Measurements from ENCODE around the gene RBM44. TPM values are rescaled to one million over a fixed set of nuclear protein-coding genes. Genes with fewer than 3 reads are reported as not detected.

RBM44 gene
- total and polyA plus RNA-seq, 7 experiments from 2014 or later, result 0.06 to 3.1 (median 0.84) TPM; not detected in 1

- H3K9me3 ChIP-seq (ENCODE audit: control insufficient read depth in 2 of 3, low read length in 3 of 3), result no peaks in the 10 kb centered on the region
- H3K27ac ChIP-seq (ENCODE audit: low read depth, low read length), result no peak overlapping the region
- CTCF ChIA-PET, result no interaction called here
- Mint-ChIP-seq H3K9me3 (no peaks in the 10 kb centered on the region), H3K27ac (no peak overlapping the region), H3K27me3 (peaks cover 0 to 11% (median 9%) of the 10 kb centered on the region in 5 donors), H3K4me1 (peaks cover 0 to 12% (median 8%) of the 10 kb centered on the region in 7 donors), H3K36me3 (peaks cover 0 to 1% (median 0%) of the 10 kb centered on the region in 5 donors), H3K4me3 (peak overlapping the region in 1 of 10 donors; percentile 26)
- no peak for DNase-seq
- intact Hi-C loops (cut with micrococcal nuclease), result no loop called here
- POLR2A ChIA-PET, result no interaction called here
- no peak overlapping the region for H3K4me3 ChIP-seq (ENCODE audit: low read length)
- H3K36me3 ChIP-seq (ENCODE audit: control insufficient read depth in 2 of 3, insufficient read depth in 3 of 3, low read length in 3 of 3), result no peaks in the 10 kb centered on the region
- ATAC-seq, result no peak
- no peaks in the 10 kb centered on the region for H3K27me3 ChIP-seq (ENCODE audit: control insufficient read depth in 2 of 2, insufficient read depth in 2 of 2, low read length in 2 of 2)
- peaks cover 0 to 4% of the 10 kb centered on the region in 2 donors for H3K4me1 ChIP-seq (ENCODE audit: control insufficient read depth in 2 of 2, insufficient read depth in 2 of 2, low read length in 2 of 2)
Measured at GRCh38 chr2:237875256-237876060, 76.9 kb downstream of the RBM44 start.

GRCh38 chr2:237876061-237876526, 77.5 kb downstream of the RBM44 start:
- no peak overlapping the region for H3K27ac ChIP-seq (ENCODE audit: low read depth, low read length)
- H3K36me3 ChIP-seq (ENCODE audit: control insufficient read depth in 2 of 3, insufficient read depth in 3 of 3, low read length in 3 of 3), result no peaks in the 10 kb centered on the region
- ChIA-PET CTCF (no interaction called here), POLR2A (no interaction called here)
- peaks cover 0 to 1% (median 0%) of the 10 kb centered on the region in 5 donors for H3K36me3 Mint-ChIP-seq
- intact Hi-C loops (cut with micrococcal nuclease), result no loop called here
- no peaks in the 10 kb centered on the region for H3K27me3 ChIP-seq (ENCODE audit: control insufficient read depth in 2 of 2, insufficient read depth in 2 of 2, low read length in 2 of 2)
- ATAC-seq (no peak), DNase-seq (no peak)
- H3K27me3 Mint-ChIP-seq, result peaks cover 0 to 8% (median 4%) of the 10 kb centered on the region in 5 donors
- H3K9me3 ChIP-seq (ENCODE audit: control insufficient read depth in 2 of 3, low read length in 3 of 3), result no peaks in the 10 kb centered on the region
- H3K4me3 ChIP-seq (ENCODE audit: low read length), result no peak overlapping the region
- H3K4me1 Mint-ChIP-seq, result peaks cover 0 to 15% (median 8%) of the 10 kb centered on the region in 7 donors
- no peak overlapping the region for H3K4me3 Mint-ChIP-seq
- peaks cover 0 to 4% of the 10 kb centered on the region in 2 donors for H3K4me1 ChIP-seq (ENCODE audit: control insufficient read depth in 2 of 2, insufficient read depth in 2 of 2, low read length in 2 of 2)
- no peaks in the 10 kb centered on the region for H3K9me3 Mint-ChIP-seq
- no peak overlapping the region for H3K27ac Mint-ChIP-seq

GRCh38 chr2:237876532-237876931, 78.0 kb downstream of the RBM44 start:
- H3K27me3 ChIP-seq (ENCODE audit: control insufficient read depth in 2 of 2, insufficient read depth in 2 of 2, low read length in 2 of 2), result no peaks in the 10 kb centered on the region
- H3K27me3 Mint-ChIP-seq, result peaks cover 0 to 3% (median 2%) of the 10 kb centered on the region in 5 donors
- no peak overlapping the region for H3K4me3 ChIP-seq (ENCODE audit: low read length)
- intact Hi-C loops (cut with micrococcal nuclease), result no loop called here
- DNase-seq (no peak), ATAC-seq (no peak)
- H3K9me3 Mint-ChIP-seq, result no peaks in the 10 kb centered on the region
- ChIA-PET POLR2A (interaction anchor here (0.6 kb wide), 1 partner anchor 204 kb away, joined by 3 read pairs; no protein-coding TSS in a partner anchor), CTCF (no interaction called here)
- no peak overlapping the region for H3K27ac Mint-ChIP-seq
- H3K4me1 Mint-ChIP-seq, result peaks cover 0 to 13% (median 8%) of the 10 kb centered on the region in 7 donors
- H3K36me3 ChIP-seq (ENCODE audit: control insufficient read depth in 2 of 3, insufficient read depth in 3 of 3, low read length in 3 of 3), result no peaks in the 10 kb centered on the region
- H3K4me3 Mint-ChIP-seq, result no peak overlapping the region
- H3K27ac ChIP-seq (ENCODE audit: low read depth, low read length), result no peak overlapping the region
- no peaks in the 10 kb centered on the region for H3K9me3 ChIP-seq (ENCODE audit: control insufficient read depth in 2 of 3, low read length in 3 of 3)
- peaks cover 0 to 1% (median 0%) of the 10 kb centered on the region in 5 donors for H3K36me3 Mint-ChIP-seq
- H3K4me1 ChIP-seq (ENCODE audit: control insufficient read depth in 2 of 2, insufficient read depth in 2 of 2, low read length in 2 of 2), result peaks cover 0 to 4% of the 10 kb centered on the region in 2 donors

GRCh38 chr2:237876951-237877491, 78.4 kb downstream of the RBM44 start:
- Mint-ChIP-seq H3K36me3 (peaks cover 0 to under 1% (median 0%) of the 10 kb centered on the region in 5 donors), H3K4me1 (peaks cover 0 to 11% (median 8%) of the 10 kb centered on the region in 7 donors), H3K4me3 (no peak overlapping the region), H3K27me3 (no peaks in the 10 kb centered on the region), H3K9me3 (no peaks in the 10 kb centered on the region), H3K27ac (no peak overlapping the region)
- Histone ChIP-seq H3K27me3 (ENCODE audit: control insufficient read depth in 2 of 2, insufficient read depth in 2 of 2, low read length in 2 of 2) (no peaks in the 10 kb centered on the region), H3K27ac (ENCODE audit: low read depth, low read length) (no peak overlapping the region), H3K4me3 (ENCODE audit: low read length) (no peak overlapping the region), H3K4me1 (ENCODE audit: control insufficient read depth in 2 of 2, insufficient read depth in 2 of 2, low read length in 2 of 2) (peaks cover 0 to 4% of the 10 kb centered on the region in 2 donors), H3K36me3 (ENCODE audit: control insufficient read depth in 2 of 3, insufficient read depth in 3 of 3, low read length in 3 of 3) (no peaks in the 10 kb centered on the region), H3K9me3 (ENCODE audit: control insufficient read depth in 2 of 3, low read length in 3 of 3) (no peaks in the 10 kb centered on the region)
- POLR2A ChIA-PET, result interaction anchor here (0.6 kb wide), 1 partner anchor 204 kb away, joined by 3 read pairs; no protein-coding TSS in a partner anchor
- ATAC-seq (no peak), DNase-seq (no peak)
- intact Hi-C loops (cut with micrococcal nuclease), result no loop called here
- CTCF ChIA-PET, result no interaction called here

GRCh38 chr2:237877576-237878307, 79.2 kb downstream of the RBM44 start:
- H3K27me3 Mint-ChIP-seq, result no peaks in the 10 kb centered on the region
- ChIA-PET POLR2A (no interaction called here), CTCF (no interaction called here)
- no peak for DNase-seq
- no peak overlapping the region for H3K4me3 Mint-ChIP-seq
- no peak overlapping the region for H3K27ac Mint-ChIP-seq
- intact Hi-C loops (cut with micrococcal nuclease), result no loop called here
- Histone ChIP-seq H3K27me3 (ENCODE audit: control insufficient read depth in 2 of 2, insufficient read depth in 2 of 2, low read length in 2 of 2) (no peaks in the 10 kb centered on the region), H3K36me3 (ENCODE audit: control insufficient read depth in 2 of 3, insufficient read depth in 3 of 3, low read length in 3 of 3) (no peaks in the 10 kb centered on the region), H3K4me3 (ENCODE audit: low read length) (no peak overlapping the region), H3K9me3 (ENCODE audit: control insufficient read depth in 2 of 3, low read length in 3 of 3) (no peaks in the 10 kb centered on the region), H3K4me1 (ENCODE audit: control insufficient read depth in 2 of 2, insufficient read depth in 2 of 2, low read length in 2 of 2) (peaks cover 0 to 4% of the 10 kb centered on the region in 2 donors), H3K27ac (ENCODE audit: low read depth, low read length) (no peak overlapping the region)
- H3K9me3 Mint-ChIP-seq, result no peaks in the 10 kb centered on the region
- H3K4me1 Mint-ChIP-seq, result peaks cover 0 to 11% (median 8%) of the 10 kb centered on the region in 7 donors
- no peak for ATAC-seq
- H3K36me3 Mint-ChIP-seq, result peaks cover 0 to 2% (median 0%) of the 10 kb centered on the region in 5 donors

- intact Hi-C loops (cut with micrococcal nuclease), result no loop called here
- Mint-ChIP-seq H3K27ac (peak overlapping the region in 1 of 9 donors; percentile 43), H3K36me3 (peaks cover 0 to 2% (median 0%) of the 10 kb centered on the region in 5 donors), H3K9me3 (no peaks in the 10 kb centered on the region), H3K4me1 (peaks cover 0 to 8% (median 4%) of the 10 kb centered on the region in 7 donors), H3K27me3 (no peaks in the 10 kb centered on the region), H3K4me3 (no peak overlapping the region)
- H3K36me3 ChIP-seq (ENCODE audit: control insufficient read depth in 2 of 3, insufficient read depth in 3 of 3, low read length in 3 of 3), result no peaks in the 10 kb centered on the region
- no peak for ATAC-seq
- ChIA-PET POLR2A (no interaction called here), CTCF (no interaction called here)
- no peak for DNase-seq
- H3K4me3 ChIP-seq (ENCODE audit: low read length), result no peak overlapping the region
- no peaks in the 10 kb centered on the region for H3K9me3 ChIP-seq (ENCODE audit: control insufficient read depth in 2 of 3, low read length in 3 of 3)
- no peaks in the 10 kb centered on the region for H3K27me3 ChIP-seq (ENCODE audit: control insufficient read depth in 2 of 2, insufficient read depth in 2 of 2, low read length in 2 of 2)
- H3K27ac ChIP-seq (ENCODE audit: low read depth, low read length), result no peak overlapping the region
- H3K4me1 ChIP-seq (ENCODE audit: control insufficient read depth in 2 of 2, insufficient read depth in 2 of 2, low read length in 2 of 2), result no peaks in the 10 kb centered on the region
Measured at GRCh38 chr2:237878321-237879057, 79.9 kb downstream of the RBM44 start.

Measured in naive thymus-derived CD4-positive, alpha-beta T cell (primary cell).